ENCODE measurements around the gene RASGRF1. TPM values are rescaled to one million over a fixed set of nuclear protein-coding genes. Genes with fewer than 3 reads are reported as not detected.
A peak's percentile ranks its signal among the peaks of the same experiment; 100 is the strongest.

The RASGRF1 gene
- total and polyA plus RNA-seq, 12 donors: 0.11 to 6.9 (median 0.46) TPM

GRCh38 chr15:78931439-78932257, 158.9 kb downstream of the RASGRF1 start:
- Histone ChIP-seq H3K4me3 (no peak overlapping the region), H3K9me3 (replicated peaks in 1 of 3) (no peaks in the 10 kb centered on the region), H3K27me3 (no peaks in the 10 kb centered on the region), H3K27ac (peak overlapping the region in 3 of 5 donors; percentile 56 to 93 (median 84)), H3K36me3 (replicated peaks in 1 of 2) (peaks cover 0 to 24% of the 10 kb centered on the region in 2 donors), H3K4me1 (replicated peaks in 1 of 2) (peaks cover 7 to 25% of the 10 kb centered on the region in 2 donors)
- WGBS, 4 donors: 70 to 81% (median 72%) methylated on average over 20 to 21 of the region's 21 CpGs; no CpG with 5 or more reads in 1 of the 4 donors
- peak in 5 of 7 donors; percentile 56 to 75 (median 60) for DNase-seq
- intact Hi-C loops (cut with DNase I): no loop called here
- TF ChIP-seq POLR2A (IDR thresholded peaks at IDR 0.05): no peak
- TF ChIP-seq, protein P1, sequence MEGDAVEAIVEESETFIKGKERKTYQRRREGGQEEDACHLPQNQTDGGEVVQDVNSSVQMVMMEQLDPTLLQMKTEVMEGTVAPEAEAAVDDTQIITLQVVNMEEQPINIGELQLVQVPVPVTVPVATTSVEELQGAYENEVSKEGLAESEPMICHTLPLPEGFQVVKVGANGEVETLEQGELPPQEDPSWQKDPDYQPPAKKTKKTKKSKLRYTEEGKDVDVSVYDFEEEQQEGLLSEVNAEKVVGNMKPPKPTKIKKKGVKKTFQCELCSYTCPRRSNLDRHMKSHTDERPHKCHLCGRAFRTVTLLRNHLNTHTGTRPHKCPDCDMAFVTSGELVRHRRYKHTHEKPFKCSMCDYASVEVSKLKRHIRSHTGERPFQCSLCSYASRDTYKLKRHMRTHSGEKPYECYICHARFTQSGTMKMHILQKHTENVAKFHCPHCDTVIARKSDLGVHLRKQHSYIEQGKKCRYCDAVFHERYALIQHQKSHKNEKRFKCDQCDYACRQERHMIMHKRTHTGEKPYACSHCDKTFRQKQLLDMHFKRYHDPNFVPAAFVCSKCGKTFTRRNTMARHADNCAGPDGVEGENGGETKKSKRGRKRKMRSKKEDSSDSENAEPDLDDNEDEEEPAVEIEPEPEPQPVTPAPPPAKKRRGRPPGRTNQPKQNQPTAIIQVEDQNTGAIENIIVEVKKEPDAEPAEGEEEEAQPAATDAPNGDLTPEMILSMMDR (IDR thresholded peaks at IDR 0.05): no peak

GRCh38 chr15:78930577-78931388, 159.8 kb downstream of the RASGRF1 start:
- Histone ChIP-seq H3K27ac (peak overlapping the region in 4 of 5 donors; percentile 41 to 93 (median 70)), H3K36me3 (replicated peaks in 1 of 2) (peaks cover 0 to 28% of the 10 kb centered on the region in 2 donors), H3K9me3 (replicated peaks in 1 of 3) (no peaks in the 10 kb centered on the region), H3K4me3 (no peak overlapping the region), H3K4me1 (replicated peaks in 1 of 2) (peaks cover 7 to 25% of the 10 kb centered on the region in 2 donors), H3K27me3 (no peaks in the 10 kb centered on the region)
- WGBS, 4 donors: 56 to 63% (median 60%) methylated on average over 11 of the region's 11 CpGs
- peak; percentile 83 to 93 (median 90) for DNase-seq
- TF ChIP-seq POLR2A (IDR thresholded peaks at IDR 0.05): peak in 1 of 2 donors; percentile 31
- TF ChIP-seq, protein P1 (IDR thresholded peaks at IDR 0.05): no peak
- intact Hi-C loops (cut with DNase I): no loop called here

DNA sequence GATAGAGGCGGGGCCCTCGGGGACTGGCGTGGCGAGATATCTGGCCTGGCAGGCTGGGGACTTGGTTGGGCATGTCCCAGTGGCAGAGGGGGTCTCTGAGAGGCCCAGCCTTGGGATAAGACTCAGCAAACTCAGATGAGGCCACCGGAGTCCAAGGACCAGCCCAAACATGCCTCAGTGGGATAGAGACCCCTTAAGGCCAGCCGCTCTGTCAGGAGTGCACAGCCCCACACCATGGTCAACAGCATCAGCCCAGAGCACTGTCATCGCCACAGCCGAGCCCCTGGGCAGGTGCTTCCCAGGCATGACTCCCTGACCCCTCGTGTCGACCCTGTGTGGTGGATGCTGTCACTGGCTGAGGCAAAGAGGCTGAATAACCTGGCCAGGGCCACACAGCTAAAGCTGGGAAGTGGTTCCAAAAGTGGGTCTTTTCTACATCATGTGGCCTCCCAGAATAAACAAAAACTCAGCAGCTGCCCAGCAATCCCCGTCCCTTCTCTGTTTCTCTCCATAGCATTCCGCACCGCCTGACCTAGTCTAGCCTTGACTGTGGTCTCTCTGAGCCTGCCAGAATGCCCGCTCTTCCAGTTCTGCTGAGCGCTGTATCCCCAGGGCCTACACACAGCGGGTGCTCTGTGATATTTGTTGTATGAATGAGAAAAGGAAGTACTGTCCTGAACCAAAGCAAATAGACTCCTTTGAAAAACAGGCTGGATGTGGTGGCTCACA, 160.9 kb downstream of the RASGRF1 start:
- H3K4me1 ChIP-seq (replicated peaks in 1 of 2): peaks cover 7 to 25% of the 10 kb centered on the region in 2 donors
- H3K36me3 ChIP-seq (replicated peaks in 1 of 2): peaks cover 0 to 29% of the 10 kb centered on the region in 2 donors
- intact Hi-C loops (cut with DNase I): no loop called here
- H3K27ac ChIP-seq: no peak overlapping the region
- 91 to 97% (median 95%) methylated on average over 10 to 16 of the region's 16 CpGs for WGBS, 4 donors
- no peaks in the 10 kb centered on the region for H3K27me3 ChIP-seq
- no peak for TF ChIP-seq POLR2A (IDR thresholded peaks at IDR 0.05)
- TF ChIP-seq, protein P1 (IDR thresholded peaks at IDR 0.05): no peak
- H3K9me3 ChIP-seq (replicated peaks in 1 of 3): no peaks in the 10 kb centered on the region
- peak in 2 of 7 donors; percentile 10 to 30 for DNase-seq
- no peak overlapping the region for H3K4me3 ChIP-seq

Measured in adrenal gland (tissue), 12 donors.